ENCODE results near the gene SV2C.
A peak's percentile ranks its signal among the peaks of the same experiment; 100 is the strongest.
"Not testable (repeated sequence)": the region's sequence is repeated elsewhere in the genome, so short reads cannot be mapped to it uniquely, and the experiment has no call there.

The SV2C gene, protein sequence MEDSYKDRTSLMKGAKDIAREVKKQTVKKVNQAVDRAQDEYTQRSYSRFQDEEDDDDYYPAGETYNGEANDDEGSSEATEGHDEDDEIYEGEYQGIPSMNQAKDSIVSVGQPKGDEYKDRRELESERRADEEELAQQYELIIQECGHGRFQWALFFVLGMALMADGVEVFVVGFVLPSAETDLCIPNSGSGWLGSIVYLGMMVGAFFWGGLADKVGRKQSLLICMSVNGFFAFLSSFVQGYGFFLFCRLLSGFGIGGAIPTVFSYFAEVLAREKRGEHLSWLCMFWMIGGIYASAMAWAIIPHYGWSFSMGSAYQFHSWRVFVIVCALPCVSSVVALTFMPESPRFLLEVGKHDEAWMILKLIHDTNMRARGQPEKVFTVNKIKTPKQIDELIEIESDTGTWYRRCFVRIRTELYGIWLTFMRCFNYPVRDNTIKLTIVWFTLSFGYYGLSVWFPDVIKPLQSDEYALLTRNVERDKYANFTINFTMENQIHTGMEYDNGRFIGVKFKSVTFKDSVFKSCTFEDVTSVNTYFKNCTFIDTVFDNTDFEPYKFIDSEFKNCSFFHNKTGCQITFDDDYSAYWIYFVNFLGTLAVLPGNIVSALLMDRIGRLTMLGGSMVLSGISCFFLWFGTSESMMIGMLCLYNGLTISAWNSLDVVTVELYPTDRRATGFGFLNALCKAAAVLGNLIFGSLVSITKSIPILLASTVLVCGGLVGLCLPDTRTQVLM

DNA sequence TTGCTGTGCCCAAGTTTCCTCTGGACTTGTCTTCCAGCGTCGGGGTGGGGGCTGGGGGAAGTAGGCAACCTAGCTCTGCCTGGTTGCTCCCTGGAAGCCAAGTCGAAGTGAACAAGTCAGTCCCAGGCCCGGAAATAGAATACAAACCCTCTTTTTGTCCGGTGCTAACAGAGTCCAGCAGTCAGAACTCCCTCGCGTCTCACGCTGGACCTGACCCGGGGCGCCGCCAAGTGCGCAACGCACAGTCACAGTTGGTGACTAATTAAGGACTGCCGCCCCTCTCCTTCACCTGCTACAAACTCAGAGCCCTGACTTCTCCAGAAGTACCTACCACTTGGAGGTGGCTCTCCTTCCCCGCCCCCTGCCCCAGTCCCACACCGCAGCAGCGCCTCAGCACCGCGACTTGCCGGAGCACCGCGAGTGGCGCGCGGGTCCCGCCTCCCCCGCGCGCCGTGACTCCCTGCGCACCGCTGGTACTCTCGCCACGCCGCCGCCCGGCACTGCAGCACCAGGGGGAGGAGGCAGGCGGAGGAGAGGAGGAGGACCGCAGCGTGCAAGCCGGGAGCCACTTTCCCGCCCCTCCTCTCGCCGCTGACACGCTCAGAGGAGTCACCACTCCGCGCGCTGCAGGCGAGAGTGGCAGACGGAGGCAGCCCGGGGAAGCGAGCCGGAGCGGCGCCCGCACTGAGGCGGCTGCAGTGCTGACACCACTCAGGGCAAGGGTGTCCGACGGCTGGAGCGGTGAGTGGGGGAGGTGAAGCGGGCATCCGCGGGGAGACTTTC, at the start of gene SV2C:
SV2C (plus strand) TSS at position 612 of the 783 bp plus-strand sequence. CDS start 48,368 bp downstream, outside the sequence.
- Histone ChIP-seq H3K36me3 (no peaks in the 10 kb centered on the region), H3K27me3 (peaks cover 0 to 42% of the 10 kb centered on the region in 2 donors), H3K4me3 (peak within 1 kb of the TSS; percentile 8 to 24), H3K27ac (no peak within 1 kb of the TSS), H3K9me3 (no peaks in the 10 kb centered on the region), H3K4me1 (peaks cover 0 to 36% (median 26%) of the 10 kb centered on the region in 4 donors)
- DNase-seq = no peak
- TF ChIP-seq, protein P1, sequence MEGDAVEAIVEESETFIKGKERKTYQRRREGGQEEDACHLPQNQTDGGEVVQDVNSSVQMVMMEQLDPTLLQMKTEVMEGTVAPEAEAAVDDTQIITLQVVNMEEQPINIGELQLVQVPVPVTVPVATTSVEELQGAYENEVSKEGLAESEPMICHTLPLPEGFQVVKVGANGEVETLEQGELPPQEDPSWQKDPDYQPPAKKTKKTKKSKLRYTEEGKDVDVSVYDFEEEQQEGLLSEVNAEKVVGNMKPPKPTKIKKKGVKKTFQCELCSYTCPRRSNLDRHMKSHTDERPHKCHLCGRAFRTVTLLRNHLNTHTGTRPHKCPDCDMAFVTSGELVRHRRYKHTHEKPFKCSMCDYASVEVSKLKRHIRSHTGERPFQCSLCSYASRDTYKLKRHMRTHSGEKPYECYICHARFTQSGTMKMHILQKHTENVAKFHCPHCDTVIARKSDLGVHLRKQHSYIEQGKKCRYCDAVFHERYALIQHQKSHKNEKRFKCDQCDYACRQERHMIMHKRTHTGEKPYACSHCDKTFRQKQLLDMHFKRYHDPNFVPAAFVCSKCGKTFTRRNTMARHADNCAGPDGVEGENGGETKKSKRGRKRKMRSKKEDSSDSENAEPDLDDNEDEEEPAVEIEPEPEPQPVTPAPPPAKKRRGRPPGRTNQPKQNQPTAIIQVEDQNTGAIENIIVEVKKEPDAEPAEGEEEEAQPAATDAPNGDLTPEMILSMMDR (IDR thresholded peaks at IDR 0.05) = no peak
- intact Hi-C loops (cut with DNase I; ENCODE audit: low total_unique reads) = no loop called here

DNA sequence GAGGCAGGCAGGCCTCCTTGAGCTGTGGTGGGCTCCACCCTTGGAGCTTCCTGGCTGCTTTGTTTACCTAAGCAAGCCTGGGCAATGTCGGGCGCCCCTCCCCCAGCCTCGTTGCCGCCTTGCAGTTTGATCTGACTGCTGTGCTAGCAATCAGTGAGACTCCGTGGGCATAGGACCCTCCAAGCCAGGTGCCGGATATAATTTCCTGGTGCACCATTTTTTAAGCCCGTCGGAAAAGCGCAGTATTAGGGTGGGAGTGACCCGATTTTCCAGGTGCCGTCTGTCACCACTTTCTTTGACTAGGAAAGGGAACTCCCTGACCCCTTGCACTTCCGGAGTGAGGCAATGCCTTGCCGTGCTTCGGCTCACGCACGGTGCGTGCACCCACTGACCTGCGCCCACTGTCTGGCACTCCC, 45.4 kb upstream of the SV2C start:
- H3K9me3 ChIP-seq; intact Hi-C loops (cut with DNase I; ENCODE audit: low total_unique reads); H3K4me1 ChIP-seq; H3K4me3 ChIP-seq; H3K36me3 ChIP-seq; H3K27me3 ChIP-seq; DNase-seq; H3K27ac ChIP-seq: not testable (repeated sequence)

DNA sequence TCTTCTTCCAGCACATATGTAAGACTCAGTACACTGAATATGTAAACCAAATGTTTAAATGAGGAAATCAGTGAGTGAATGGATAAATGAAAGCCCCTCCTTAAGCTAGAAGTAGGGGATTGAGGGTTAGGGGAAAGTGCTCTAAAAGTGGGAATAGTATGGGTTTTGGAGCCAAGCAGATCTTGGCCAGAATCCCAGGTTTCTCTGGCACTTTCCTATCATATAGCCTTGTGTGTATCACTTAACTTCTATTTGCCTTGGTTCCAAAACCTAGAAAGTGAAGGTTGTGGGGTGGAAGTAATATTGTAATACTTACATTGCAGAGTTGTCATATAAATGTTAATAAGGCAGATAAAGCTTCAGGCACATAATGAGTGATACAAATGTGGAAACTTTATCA, 45.0 kb upstream of the SV2C start:
- intact Hi-C loops (cut with DNase I; ENCODE audit: low total_unique reads) = no loop called here
- H3K27ac ChIP-seq = no peak overlapping the region
- no peaks in the 10 kb centered on the region for H3K27me3 ChIP-seq
- H3K4me3 ChIP-seq = no peak overlapping the region
- H3K36me3 ChIP-seq = no peaks in the 10 kb centered on the region
- no peaks in the 10 kb centered on the region for H3K9me3 ChIP-seq
- TF ChIP-seq, protein P1 (IDR thresholded peaks at IDR 0.05) = no peak
- no peaks in the 10 kb centered on the region for H3K4me1 ChIP-seq
- no peak for DNase-seq

DNA sequence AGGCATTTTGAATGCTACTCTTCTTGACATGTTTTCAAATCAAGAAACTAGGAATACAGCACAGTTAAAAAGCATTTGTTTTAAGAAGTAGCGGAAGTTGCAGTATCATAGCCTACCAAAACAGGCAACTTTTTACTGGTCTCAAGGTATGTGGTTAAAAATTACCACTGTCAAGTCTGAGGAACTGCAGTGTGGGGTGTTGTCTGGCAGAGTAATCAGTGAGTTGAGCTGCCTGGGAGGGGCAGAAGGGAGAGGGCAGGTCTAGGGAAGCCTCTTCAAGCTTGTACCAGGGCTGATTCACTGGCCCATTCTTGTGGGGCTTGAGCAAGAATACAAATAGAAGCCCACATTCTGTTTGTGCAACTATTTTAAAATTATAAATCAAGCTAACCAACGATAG, 42.4 kb upstream of the SV2C start:
- intact Hi-C loops (cut with DNase I; ENCODE audit: low total_unique reads) = no loop called here
- H3K27me3 ChIP-seq = no peaks in the 10 kb centered on the region
- no peaks in the 10 kb centered on the region for H3K4me1 ChIP-seq
- H3K4me3 ChIP-seq = no peak overlapping the region
- DNase-seq = no peak
- TF ChIP-seq, protein P1 (IDR thresholded peaks at IDR 0.05) = no peak
- H3K27ac ChIP-seq = no peak overlapping the region
- H3K9me3 ChIP-seq = no peaks in the 10 kb centered on the region
- H3K36me3 ChIP-seq = no peaks in the 10 kb centered on the region

DNA sequence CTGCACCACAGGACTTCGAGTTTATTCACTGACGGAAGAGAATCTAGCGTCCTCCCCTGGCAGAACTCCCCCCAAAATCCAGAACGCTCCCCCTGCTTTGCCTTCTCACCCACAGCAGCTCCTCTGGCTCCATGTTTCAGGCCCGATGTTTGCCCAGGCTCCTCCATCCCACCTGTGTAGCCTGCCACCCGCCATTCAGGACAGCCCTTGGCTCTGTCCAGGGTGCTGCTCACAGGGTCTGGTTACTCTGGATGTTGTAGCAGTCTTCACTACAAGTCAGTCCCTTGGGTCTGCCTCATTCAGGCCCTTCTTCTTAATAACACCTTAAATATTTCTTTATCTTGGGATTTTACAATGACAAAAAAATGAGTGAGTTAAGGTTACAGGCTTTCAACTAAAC, 41.3 kb upstream of the SV2C start:
- TF ChIP-seq, protein P1 (IDR thresholded peaks at IDR 0.05) = no peak
- Histone ChIP-seq H3K4me3 (no peak overlapping the region), H3K27ac (no peak overlapping the region), H3K4me1 (no peaks in the 10 kb centered on the region), H3K36me3 (no peaks in the 10 kb centered on the region), H3K27me3 (no peaks in the 10 kb centered on the region), H3K9me3 (no peaks in the 10 kb centered on the region)
- intact Hi-C loops (cut with DNase I; ENCODE audit: low total_unique reads) = no loop called here
- DNase-seq = no peak
